RWPE1 (cell line): ENCODE results near the gene GSTM3.
"Not testable (repeated sequence)": the region's sequence is repeated elsewhere in the genome, so short reads cannot be mapped to it uniquely, and the experiment has no call there.

Source experiments
- CTCF ChIA-PET: fragments of 350-600 bp; sonication (Branson Sonifier 250); formaldehyde crosslinking; extraction: SDS; loops from one replicate; lab custom pipeline; 2021; lab: Yijun Ruan, JAX
- POLR2A ChIA-PET: fragments of 400-600 bp; formaldehyde crosslinking; extraction: SDS; loops from one replicate; lab custom pipeline; 2020; ENCODE audit warnings: antibody characterized with exemption; ENCODE audit not compliant: low non-redundant PET; lab: Yijun Ruan, JAX
- DNase-seq: peaks from one replicate; pipeline ENCODE4 v3.0.0; 2012; ENCODE audit warnings: low spot score
- H3K27ac ChIP-seq: fragments of 450-650 bp; 2 replicates; pipeline ENCODE4 v1.5.1; 2017
- TF ChIP-seq, protein P1 (sequence below): fragments of 450-650 bp; conservative IDR thresholded peaks from 2 replicates; pipeline ENCODE4 v1.5.1; 2017; ENCODE audit warnings: low read depth, mild to moderate bottlenecking

The GSTM3 gene

DNA sequence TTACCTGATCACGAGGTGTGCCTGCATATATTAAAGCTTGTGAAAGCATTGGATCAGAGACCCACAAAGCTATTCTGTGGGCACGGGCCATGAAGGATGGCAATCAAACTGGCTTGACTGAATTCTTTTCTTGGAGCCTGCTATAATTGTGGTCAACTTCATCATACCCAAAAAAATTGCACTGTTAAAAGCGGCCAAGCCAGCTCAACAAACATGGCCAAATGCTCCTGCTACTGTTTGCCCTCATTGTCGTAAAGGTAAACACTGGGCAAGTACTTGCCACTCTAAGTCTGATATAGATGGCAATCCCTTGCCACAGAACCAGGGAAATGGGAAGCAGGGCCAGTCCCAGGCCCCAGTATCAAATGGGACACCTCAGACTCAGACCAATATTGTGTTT is 35.4 kb downstream of the GSTM3 start:
- ChIA-PET CTCF (no interaction called here), POLR2A (no interaction called here)
- DNase-seq: no peak
- no peak overlapping the region for H3K27ac ChIP-seq
- TF ChIP-seq, protein P1, sequence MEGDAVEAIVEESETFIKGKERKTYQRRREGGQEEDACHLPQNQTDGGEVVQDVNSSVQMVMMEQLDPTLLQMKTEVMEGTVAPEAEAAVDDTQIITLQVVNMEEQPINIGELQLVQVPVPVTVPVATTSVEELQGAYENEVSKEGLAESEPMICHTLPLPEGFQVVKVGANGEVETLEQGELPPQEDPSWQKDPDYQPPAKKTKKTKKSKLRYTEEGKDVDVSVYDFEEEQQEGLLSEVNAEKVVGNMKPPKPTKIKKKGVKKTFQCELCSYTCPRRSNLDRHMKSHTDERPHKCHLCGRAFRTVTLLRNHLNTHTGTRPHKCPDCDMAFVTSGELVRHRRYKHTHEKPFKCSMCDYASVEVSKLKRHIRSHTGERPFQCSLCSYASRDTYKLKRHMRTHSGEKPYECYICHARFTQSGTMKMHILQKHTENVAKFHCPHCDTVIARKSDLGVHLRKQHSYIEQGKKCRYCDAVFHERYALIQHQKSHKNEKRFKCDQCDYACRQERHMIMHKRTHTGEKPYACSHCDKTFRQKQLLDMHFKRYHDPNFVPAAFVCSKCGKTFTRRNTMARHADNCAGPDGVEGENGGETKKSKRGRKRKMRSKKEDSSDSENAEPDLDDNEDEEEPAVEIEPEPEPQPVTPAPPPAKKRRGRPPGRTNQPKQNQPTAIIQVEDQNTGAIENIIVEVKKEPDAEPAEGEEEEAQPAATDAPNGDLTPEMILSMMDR: no peak

DNA sequence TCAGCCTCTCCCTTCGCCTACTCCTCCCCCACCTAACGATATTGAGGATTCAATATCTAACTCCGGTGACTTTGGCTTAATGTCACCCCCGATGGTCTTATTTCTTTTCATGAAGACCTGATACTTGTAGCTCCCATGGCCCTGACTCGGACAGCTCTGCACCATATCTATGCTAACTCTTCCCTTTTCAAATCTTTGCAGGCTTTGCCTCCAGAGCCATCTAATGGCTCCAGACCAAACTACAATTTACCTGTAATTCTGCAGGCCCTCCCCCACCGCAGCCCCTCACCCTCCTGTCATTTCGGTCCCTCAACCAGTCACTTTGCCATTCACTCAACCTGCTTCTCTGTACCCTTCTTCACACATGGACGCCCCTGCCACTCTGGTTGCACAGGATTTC is 36.7 kb downstream of the GSTM3 start:
- TF ChIP-seq, protein P1: no peak
- POLR2A ChIA-PET: no interaction called here
- H3K27ac ChIP-seq: no peak overlapping the region
- CTCF ChIA-PET: no interaction called here
- no peak for DNase-seq

DNA sequence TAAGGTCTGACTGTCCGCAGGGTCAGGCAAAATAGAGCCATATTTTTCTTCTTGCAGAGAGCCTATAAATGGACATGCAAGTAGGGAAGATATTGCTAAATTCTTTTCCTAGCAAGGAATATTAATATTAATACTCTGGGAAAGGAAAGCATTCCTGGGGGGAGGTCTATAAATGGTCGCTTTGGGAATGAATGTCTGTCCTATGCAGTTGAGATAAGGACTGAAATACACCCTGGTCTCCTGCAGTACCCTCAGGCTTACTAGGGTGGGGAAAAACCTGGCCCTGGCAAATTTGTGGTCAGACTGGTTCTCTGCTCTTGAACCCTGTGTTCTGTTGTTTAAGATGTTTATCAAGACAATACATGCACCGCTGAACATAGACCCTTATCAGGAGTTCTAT is 37.9 kb downstream of the GSTM3 start:
- DNase-seq, H3K27ac ChIP-seq, CTCF ChIA-PET, POLR2A ChIA-PET: not testable (repeated sequence)

DNA sequence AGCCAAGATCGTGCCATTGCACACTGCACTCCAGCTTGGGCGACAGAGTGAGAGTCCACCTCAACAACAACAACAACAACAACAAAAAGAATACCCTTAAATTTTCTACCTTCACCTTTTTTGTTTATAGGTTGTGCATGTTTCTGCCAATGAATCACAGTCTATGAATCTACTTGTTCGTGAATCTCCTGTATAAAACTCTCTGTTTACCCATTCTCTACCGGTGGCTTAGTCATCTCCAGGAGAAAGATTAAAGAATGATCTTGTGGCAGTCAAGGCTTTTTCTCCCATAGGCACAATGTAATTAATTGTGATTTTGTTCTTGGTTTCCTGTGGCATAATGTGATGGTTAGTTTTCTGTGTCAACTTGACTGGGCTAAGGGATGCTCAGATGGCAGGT is 43.0 kb downstream of the GSTM3 start:
- DNase-seq, POLR2A ChIA-PET, H3K27ac ChIP-seq, CTCF ChIA-PET: not testable (repeated sequence)

DNA sequence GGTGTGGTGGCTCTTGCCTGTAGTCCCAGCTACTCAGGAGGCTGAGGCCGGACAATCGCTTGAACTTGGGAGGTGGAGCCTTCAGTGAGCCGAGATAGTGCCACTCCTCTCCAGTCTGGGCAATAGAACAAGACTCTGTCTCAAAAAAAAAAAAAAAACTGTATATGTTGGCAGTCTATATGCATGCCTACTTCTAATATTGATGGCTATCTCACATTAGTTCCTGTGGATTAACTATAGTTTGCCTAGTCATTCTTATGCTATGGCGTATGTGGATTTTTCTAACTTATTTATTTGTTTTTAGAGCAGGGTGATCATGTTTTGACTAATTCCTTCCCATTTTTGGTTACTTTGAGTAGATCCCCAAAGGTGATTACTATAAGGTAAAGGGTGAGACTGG is 43.8 kb downstream of the GSTM3 start:
- TF ChIP-seq, protein P1: no peak
- no peak overlapping the region for H3K27ac ChIP-seq
- ChIA-PET CTCF (no interaction called here), POLR2A (no interaction called here)
- DNase-seq: no peak

DNA sequence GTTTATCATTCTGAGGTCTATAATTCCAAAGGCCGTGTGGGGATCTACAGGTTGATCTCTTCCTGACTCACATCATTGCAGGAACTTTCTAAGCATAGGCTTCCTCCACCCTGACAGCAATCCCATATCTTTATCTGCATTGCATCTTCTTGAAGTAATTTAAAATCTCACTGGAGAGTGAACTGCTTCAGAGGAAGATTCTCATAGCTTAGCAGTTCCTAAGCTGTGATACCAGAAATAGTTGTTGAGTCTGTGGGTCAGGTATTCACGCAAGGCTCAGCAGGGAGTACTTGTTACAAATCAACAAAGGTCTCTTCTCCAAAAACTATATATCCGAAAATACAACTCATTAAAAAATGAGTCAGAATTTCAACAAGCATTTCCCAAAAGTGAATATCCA is 45.7 kb downstream of the GSTM3 start:
- not testable (repeated sequence) for DNase-seq, H3K27ac ChIP-seq

DNA sequence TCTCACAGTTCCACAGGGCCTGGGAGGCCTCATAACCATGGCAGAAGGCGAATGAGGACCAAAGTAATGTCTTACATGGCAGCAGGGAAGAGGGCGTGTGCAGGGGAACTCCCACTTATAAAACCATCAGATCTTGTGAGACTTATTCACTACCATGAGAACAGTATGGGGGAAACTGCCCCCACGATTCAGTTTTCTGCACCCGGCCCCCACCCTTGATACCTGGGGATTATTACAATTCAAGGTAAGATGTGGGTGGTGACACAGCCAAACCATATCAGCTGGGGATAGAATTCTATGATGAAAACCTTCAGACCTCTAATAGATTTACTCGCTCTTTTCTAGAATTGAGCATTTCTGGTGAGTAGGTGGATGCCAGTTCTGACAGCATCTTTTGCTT is 46.4 kb downstream of the GSTM3 start:
- POLR2A ChIA-PET, DNase-seq, H3K27ac ChIP-seq, CTCF ChIA-PET: not testable (repeated sequence)

More for the DNA sequence above, 45.7 kb downstream of the GSTM3 start:
- POLR2A ChIA-PET, CTCF ChIA-PET: not testable (repeated sequence)

DNA sequence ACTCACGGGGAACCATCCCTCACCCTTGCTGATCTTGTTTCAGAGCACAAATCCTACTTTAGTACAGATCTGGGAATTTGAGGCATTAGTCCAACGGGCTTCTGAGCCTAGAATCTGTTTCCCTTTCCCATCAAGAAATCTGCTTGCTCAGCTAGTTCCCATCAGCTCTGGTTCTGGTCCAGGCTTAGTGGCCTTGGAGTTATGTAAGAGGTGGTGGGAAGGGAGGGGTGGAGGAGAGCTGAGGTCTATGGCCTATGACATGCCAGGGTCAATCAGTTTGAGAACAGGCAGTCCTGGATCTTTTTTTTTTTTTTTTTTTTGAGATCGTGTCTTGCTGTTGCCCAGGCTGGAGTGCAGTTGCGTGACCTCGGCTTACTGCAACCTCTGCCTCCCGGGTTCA is 49.1 kb downstream of the GSTM3 start:
- no peak for DNase-seq
- POLR2A ChIA-PET: no interaction called here
- no peak overlapping the region for H3K27ac ChIP-seq
- CTCF ChIA-PET: interaction anchor here (0.5 kb wide), 1 partner anchor 197 kb away, joined by 3 read pairs; no protein-coding TSS in a partner anchor
- TF ChIP-seq, protein P1: no peak

DNA sequence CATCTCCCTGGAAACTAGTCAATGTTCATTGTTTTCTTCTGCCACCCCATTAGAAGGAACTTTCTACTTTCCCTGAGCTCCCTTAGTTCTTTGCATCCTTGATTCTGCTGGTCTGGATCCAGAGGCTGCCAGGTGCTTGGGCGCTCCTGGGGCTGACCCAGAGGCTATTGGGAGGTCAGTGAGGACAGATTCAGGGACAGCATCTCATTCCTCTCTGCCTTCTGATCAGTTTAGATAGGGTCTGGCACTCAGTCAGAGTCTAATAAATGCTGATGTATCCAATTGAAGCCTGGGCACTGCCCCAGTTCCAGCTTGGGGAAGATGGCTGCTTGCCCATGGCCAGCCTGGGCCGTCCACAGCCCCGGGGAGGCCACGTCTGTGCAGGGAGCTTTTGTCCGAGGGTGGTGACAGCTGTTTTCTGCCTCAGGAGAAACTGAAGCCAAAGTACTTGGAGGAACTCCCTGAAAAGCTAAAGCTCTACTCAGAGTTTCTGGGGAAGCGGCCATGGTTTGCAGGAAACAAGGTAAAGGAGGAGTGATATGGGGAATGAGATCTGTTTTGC is 50.9 kb downstream of the GSTM3 start:
- no peak for DNase-seq
- H3K27ac ChIP-seq: no peak overlapping the region
- TF ChIP-seq, protein P1: no peak
- ChIA-PET CTCF (no interaction called here), POLR2A (no interaction called here)
